ENCODE results near the gene LRRC3B.

The LRRC3B gene

DNA sequence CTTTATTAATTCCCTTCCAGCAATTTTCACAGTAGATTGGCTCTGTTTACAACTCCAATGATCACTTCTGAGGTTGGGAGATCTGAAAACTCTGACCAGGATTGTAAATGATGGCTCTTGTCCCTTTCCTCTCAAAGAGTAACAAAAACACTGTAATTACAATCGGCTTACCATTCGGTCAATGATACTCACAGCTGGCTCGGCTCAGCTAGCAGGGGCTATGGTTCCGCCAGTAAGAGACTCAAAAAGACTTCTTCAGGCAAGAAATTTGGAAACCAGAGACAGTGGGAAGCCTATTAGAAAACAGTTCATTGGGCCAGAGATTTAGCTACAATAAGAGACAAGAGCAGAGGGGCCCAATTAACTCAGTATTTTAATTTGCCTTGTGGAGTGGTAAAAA, 96.6 kb downstream of the LRRC3B start:
- Histone ChIP-seq H3K27me3 (ENCODE audit: insufficient read depth, low read length, poor library complexity, severe bottlenecking) (no peaks in the 10 kb centered on the region), H3F3A (ENCODE audit: low read depth) (no peaks in the 10 kb centered on the region), H3K79me2 (ENCODE audit: insufficient read depth, low read length) (no peaks in the 10 kb centered on the region), H3K4me3 (ENCODE audit: low read length, poor library complexity, severe bottlenecking) (no peak overlapping the region), H3K9me2 (replicated peaks; ENCODE audit: low read depth, low read length) (no peaks in the 10 kb centered on the region), H2AFZ (ENCODE audit: low read length) (no peak overlapping the region), H3K4me1 (ENCODE audit: insufficient read depth, low read length, poor library complexity, severe bottlenecking) (no peaks in the 10 kb centered on the region), H3K9me3 (ENCODE audit: insufficient read depth, low read depth, low read length) (no peaks in the 10 kb centered on the region), H3K36me3 (ENCODE audit: insufficient read depth, low read length) (no peaks in the 10 kb centered on the region), H3K4me2 (ENCODE audit: low read depth, low read length, poor library complexity, severe bottlenecking) (no peak overlapping the region), H4K20me1 (ENCODE audit: insufficient read depth, low read length, poor library complexity, severe bottlenecking) (no peaks in the 10 kb centered on the region), H3K9ac (ENCODE audit: low read depth, low read length, poor library complexity, severe bottlenecking) (no peak overlapping the region)
- TF ChIP-seq, protein P1, sequence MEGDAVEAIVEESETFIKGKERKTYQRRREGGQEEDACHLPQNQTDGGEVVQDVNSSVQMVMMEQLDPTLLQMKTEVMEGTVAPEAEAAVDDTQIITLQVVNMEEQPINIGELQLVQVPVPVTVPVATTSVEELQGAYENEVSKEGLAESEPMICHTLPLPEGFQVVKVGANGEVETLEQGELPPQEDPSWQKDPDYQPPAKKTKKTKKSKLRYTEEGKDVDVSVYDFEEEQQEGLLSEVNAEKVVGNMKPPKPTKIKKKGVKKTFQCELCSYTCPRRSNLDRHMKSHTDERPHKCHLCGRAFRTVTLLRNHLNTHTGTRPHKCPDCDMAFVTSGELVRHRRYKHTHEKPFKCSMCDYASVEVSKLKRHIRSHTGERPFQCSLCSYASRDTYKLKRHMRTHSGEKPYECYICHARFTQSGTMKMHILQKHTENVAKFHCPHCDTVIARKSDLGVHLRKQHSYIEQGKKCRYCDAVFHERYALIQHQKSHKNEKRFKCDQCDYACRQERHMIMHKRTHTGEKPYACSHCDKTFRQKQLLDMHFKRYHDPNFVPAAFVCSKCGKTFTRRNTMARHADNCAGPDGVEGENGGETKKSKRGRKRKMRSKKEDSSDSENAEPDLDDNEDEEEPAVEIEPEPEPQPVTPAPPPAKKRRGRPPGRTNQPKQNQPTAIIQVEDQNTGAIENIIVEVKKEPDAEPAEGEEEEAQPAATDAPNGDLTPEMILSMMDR (conservative IDR thresholded peaks at IDR 0.05; ENCODE audit: low read length), result no peak
- TF ChIP-seq EZH2phosphoT487 (IDR thresholded peaks at IDR 0.05; ENCODE audit: borderline replicate concordance), result no peak

DNA sequence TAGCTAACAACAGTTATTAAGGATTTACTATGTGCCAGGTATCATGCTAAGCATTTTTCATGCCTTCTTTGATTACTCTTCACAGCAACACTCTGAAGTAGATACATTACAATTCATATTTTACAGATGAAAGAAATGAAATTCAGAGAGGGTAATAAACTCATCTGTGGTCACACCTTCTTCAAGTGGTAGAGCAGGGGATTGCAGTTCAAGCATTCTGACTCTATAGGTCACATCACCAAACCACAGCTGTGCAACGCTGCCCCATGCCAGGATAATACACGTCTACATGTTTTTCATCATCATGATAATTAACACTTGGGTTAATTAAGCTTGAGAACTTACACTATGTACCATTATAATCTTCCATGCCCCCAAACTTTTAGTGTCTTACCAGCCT, 98.5 kb downstream of the LRRC3B start:
- no peaks in the 10 kb centered on the region for H3K9me2 ChIP-seq (replicated peaks; ENCODE audit: low read depth, low read length)
- no peak overlapping the region for H3K9ac ChIP-seq (ENCODE audit: low read depth, low read length, poor library complexity, severe bottlenecking)
- TF ChIP-seq, protein P1 (conservative IDR thresholded peaks at IDR 0.05; ENCODE audit: low read length), result no peak; the same call in 1 of the 2 replicates
- no peak for TF ChIP-seq EZH2phosphoT487 (IDR thresholded peaks at IDR 0.05; ENCODE audit: borderline replicate concordance)
- no peak overlapping the region for H3K4me2 ChIP-seq (ENCODE audit: low read depth, low read length, poor library complexity, severe bottlenecking)
- no peaks in the 10 kb centered on the region for H3K79me2 ChIP-seq (ENCODE audit: insufficient read depth, low read length)
- no peak overlapping the region for H2AFZ ChIP-seq (ENCODE audit: low read length)
- H3K36me3 ChIP-seq (ENCODE audit: insufficient read depth, low read length), result no peaks in the 10 kb centered on the region
- H3K4me1 ChIP-seq (ENCODE audit: insufficient read depth, low read length, poor library complexity, severe bottlenecking), result no peaks in the 10 kb centered on the region
- no peaks in the 10 kb centered on the region for H3K27me3 ChIP-seq (ENCODE audit: insufficient read depth, low read length, poor library complexity, severe bottlenecking)
- H3K9me3 ChIP-seq (ENCODE audit: insufficient read depth, low read depth, low read length), result no peaks in the 10 kb centered on the region
- no peaks in the 10 kb centered on the region for H4K20me1 ChIP-seq (ENCODE audit: insufficient read depth, low read length, poor library complexity, severe bottlenecking)
- no peak overlapping the region for H3K4me3 ChIP-seq (ENCODE audit: low read length, poor library complexity, severe bottlenecking)
- no peaks in the 10 kb centered on the region for H3F3A ChIP-seq (ENCODE audit: low read depth)

DNA sequence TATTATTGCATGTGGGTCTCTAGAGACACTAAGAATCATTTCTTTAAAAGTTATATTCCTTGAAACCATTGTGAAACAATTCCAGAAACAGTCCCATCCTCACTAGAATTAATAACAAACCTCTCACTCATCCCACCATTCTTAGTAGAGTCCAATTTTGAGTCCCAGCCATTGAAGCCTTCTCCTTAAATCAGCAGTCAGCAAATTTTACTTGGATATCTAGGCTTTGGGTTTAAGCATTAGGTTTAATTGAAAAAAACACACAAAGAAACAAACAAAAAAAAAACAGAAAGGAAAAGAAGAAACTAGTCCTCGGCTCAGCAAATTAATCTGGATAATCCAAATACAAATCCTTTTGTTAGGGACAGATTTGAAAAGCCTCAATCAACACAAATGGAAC, 109.3 kb downstream of the LRRC3B start:
- TF ChIP-seq, protein P1 (conservative IDR thresholded peaks at IDR 0.05; ENCODE audit: low read length), result no peak
- TF ChIP-seq EZH2phosphoT487 (IDR thresholded peaks at IDR 0.05; ENCODE audit: borderline replicate concordance), result no peak
- Histone ChIP-seq H2AFZ (ENCODE audit: low read length) (no peak overlapping the region), H3K9me3 (ENCODE audit: insufficient read depth, low read depth, low read length) (no peaks in the 10 kb centered on the region), H3K9me2 (replicated peaks; ENCODE audit: low read depth, low read length) (no peaks in the 10 kb centered on the region), H3K79me2 (ENCODE audit: insufficient read depth, low read length) (no peaks in the 10 kb centered on the region), H3K4me3 (ENCODE audit: low read length, poor library complexity, severe bottlenecking) (no peak overlapping the region), H3K9ac (ENCODE audit: low read depth, low read length, poor library complexity, severe bottlenecking) (no peak overlapping the region), H3K4me1 (ENCODE audit: insufficient read depth, low read length, poor library complexity, severe bottlenecking) (no peaks in the 10 kb centered on the region), H3K36me3 (ENCODE audit: insufficient read depth, low read length) (no peaks in the 10 kb centered on the region), H3K27me3 (ENCODE audit: insufficient read depth, low read length, poor library complexity, severe bottlenecking) (no peaks in the 10 kb centered on the region), H3F3A (ENCODE audit: low read depth) (no peaks in the 10 kb centered on the region), H3K4me2 (ENCODE audit: low read depth, low read length, poor library complexity, severe bottlenecking) (no peak overlapping the region), H4K20me1 (ENCODE audit: insufficient read depth, low read length, poor library complexity, severe bottlenecking) (no peaks in the 10 kb centered on the region)
